ENCODE measurements around the gene MELK.
A peak's percentile ranks its signal among the peaks of the same experiment; 100 is the strongest.

MELK gene

GRCh38 chr9:36665921-36666431, 93.3 kb downstream of the MELK start:
- peak overlapping the region; percentile 54 for H3K27ac Mint-ChIP-seq
- DNase-seq: no peak

GRCh38 chr9:36671561-36671960, 98.9 kb downstream of the MELK start:
- no peak overlapping the region for H3K4me3 Mint-ChIP-seq
- H3K27me3 Mint-ChIP-seq (ENCODE audit: low read depth, poor library complexity): no peaks in the 10 kb centered on the region
- H3K27ac Mint-ChIP-seq: peak overlapping the region; percentile 46
- no peak for DNase-seq
- H3K36me3 Mint-ChIP-seq (ENCODE audit: low read depth): peaks cover 48% of the 10 kb centered on the region
- no peaks in the 10 kb centered on the region for H3K9me3 Mint-ChIP-seq
- no peak for TF ChIP-seq CTCF (IDR thresholded peaks at IDR 0.05)
- H3K4me1 Mint-ChIP-seq: no peaks in the 10 kb centered on the region

More at GRCh38 chr9:36665921-36666431, 93.3 kb downstream of the MELK start:
- H3K27me3 Mint-ChIP-seq (ENCODE audit: low read depth, poor library complexity): no peaks in the 10 kb centered on the region
- peaks cover 6% of the 10 kb centered on the region for H3K4me1 Mint-ChIP-seq
- peaks cover 9% of the 10 kb centered on the region for H3K9me3 Mint-ChIP-seq
- peaks cover 52% of the 10 kb centered on the region for H3K36me3 Mint-ChIP-seq (ENCODE audit: low read depth)
- H3K4me3 Mint-ChIP-seq: no peak overlapping the region
- TF ChIP-seq CTCF (IDR thresholded peaks at IDR 0.05): no peak

- H3K4me1 Mint-ChIP-seq: no peaks in the 10 kb centered on the region
- no peak for TF ChIP-seq CTCF (IDR thresholded peaks at IDR 0.05)
- H3K27ac Mint-ChIP-seq: no peak overlapping the region
- no peak overlapping the region for H3K4me3 Mint-ChIP-seq
- H3K27me3 Mint-ChIP-seq (ENCODE audit: low read depth, poor library complexity): no peaks in the 10 kb centered on the region
- peaks cover under 1% of the 10 kb centered on the region for H3K9me3 Mint-ChIP-seq
- no peak for DNase-seq
- peaks cover 66% of the 10 kb centered on the region for H3K36me3 Mint-ChIP-seq (ENCODE audit: low read depth)
Observed at GRCh38 chr9:36676091-36676490, 103.4 kb downstream of the MELK start.

GRCh38 chr9:36676778-36677485, 104.2 kb downstream of the MELK start:
- no peak for DNase-seq
- Mint-ChIP-seq H3K4me3 (no peak overlapping the region), H3K36me3 (ENCODE audit: low read depth) (peaks cover 67% of the 10 kb centered on the region), H3K27ac (no peak overlapping the region), H3K9me3 (peaks cover 9% of the 10 kb centered on the region), H3K4me1 (no peaks in the 10 kb centered on the region), H3K27me3 (ENCODE audit: low read depth, poor library complexity) (no peaks in the 10 kb centered on the region)
- no peak for TF ChIP-seq CTCF (IDR thresholded peaks at IDR 0.05)

GRCh38 chr9:36677611-36678010, 104.9 kb downstream of the MELK start:
- Mint-ChIP-seq H3K27me3 (ENCODE audit: low read depth, poor library complexity) (no peaks in the 10 kb centered on the region), H3K4me3 (no peak overlapping the region), H3K36me3 (ENCODE audit: low read depth) (peaks cover 71% of the 10 kb centered on the region), H3K4me1 (no peaks in the 10 kb centered on the region), H3K9me3 (peaks cover 14% of the 10 kb centered on the region), H3K27ac (peak overlapping the region; percentile 36)
- TF ChIP-seq CTCF (IDR thresholded peaks at IDR 0.05): no peak
- DNase-seq: no peak

- Mint-ChIP-seq H3K4me3 (no peak overlapping the region), H3K27ac (no peak overlapping the region), H3K27me3 (ENCODE audit: low read depth, poor library complexity) (no peaks in the 10 kb centered on the region), H3K9me3 (peaks cover 26% of the 10 kb centered on the region), H3K36me3 (ENCODE audit: low read depth) (peaks cover 73% of the 10 kb centered on the region), H3K4me1 (no peaks in the 10 kb centered on the region)
- no peak for DNase-seq
- no peak for TF ChIP-seq CTCF (IDR thresholded peaks at IDR 0.05)
Observed at GRCh38 chr9:36679710-36680109, 107.0 kb downstream of the MELK start.
